NB4 (cell line): ENCODE measurements around the gene VEZF1.

ENCODE experiments used
- DNase-seq: peaks from one replicate; pipeline ENCODE4 v3.0.0; 2010; ENCODE audit warnings: low read depth
- H3K4me3 ChIP-seq: one replicate; pipeline ENCODE4 v1.5.1; 2011; ENCODE audit warnings: mild to moderate bottlenecking, low read depth, low read length, moderate library complexity
- MYC ChIP-seq: IDR thresholded peaks from 2 replicates; pipeline ENCODE4 v1.6.1; 2011; ENCODE audit warnings: low read depth, low read length
- POLR2A ChIP-seq: IDR thresholded peaks from 2 replicates; pipeline ENCODE4 v1.6.1; 2011; ENCODE audit warnings: mild to moderate bottlenecking; ENCODE audit not compliant: insufficient read length; ENCODE audit errors: extremely low read depth
- TF ChIP-seq, protein P1 (sequence below): IDR thresholded peaks from 2 replicates; pipeline ENCODE4 v1.6.1; 2011; ENCODE audit warnings: low read depth, low read length
- TF ChIP-seq, protein P2 (sequence below): IDR thresholded peaks from one replicate; pipeline ENCODE4 v1.5.1; 2012; ENCODE audit warnings: low read depth, low read length

Gene VEZF1

DNA sequence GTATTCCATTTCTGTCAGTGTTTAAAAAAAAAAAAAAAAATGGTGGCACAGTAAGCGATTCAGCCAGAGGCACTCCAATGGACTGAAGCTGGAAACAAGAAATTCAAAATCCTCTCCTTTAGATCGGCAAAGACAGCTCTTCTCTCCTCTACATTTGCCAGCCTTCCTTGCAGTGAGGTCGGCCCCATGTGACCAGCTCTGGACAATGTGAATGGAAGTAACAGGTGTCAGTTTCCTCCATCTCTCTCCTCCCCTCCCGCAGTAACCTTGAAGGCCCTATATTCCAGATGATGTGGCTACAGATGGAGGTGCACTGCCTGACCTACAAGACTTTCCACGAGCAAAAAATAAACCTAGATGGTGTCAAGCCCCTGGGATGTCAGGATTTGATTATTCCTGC, 47.8 kb downstream of the VEZF1 start:
- TF ChIP-seq, protein P1, sequence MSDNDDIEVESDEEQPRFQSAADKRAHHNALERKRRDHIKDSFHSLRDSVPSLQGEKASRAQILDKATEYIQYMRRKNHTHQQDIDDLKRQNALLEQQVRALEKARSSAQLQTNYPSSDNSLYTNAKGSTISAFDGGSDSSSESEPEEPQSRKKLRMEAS, result no peak
- TF ChIP-seq POLR2A (no peak), MYC (no peak)
- TF ChIP-seq, protein P2, sequence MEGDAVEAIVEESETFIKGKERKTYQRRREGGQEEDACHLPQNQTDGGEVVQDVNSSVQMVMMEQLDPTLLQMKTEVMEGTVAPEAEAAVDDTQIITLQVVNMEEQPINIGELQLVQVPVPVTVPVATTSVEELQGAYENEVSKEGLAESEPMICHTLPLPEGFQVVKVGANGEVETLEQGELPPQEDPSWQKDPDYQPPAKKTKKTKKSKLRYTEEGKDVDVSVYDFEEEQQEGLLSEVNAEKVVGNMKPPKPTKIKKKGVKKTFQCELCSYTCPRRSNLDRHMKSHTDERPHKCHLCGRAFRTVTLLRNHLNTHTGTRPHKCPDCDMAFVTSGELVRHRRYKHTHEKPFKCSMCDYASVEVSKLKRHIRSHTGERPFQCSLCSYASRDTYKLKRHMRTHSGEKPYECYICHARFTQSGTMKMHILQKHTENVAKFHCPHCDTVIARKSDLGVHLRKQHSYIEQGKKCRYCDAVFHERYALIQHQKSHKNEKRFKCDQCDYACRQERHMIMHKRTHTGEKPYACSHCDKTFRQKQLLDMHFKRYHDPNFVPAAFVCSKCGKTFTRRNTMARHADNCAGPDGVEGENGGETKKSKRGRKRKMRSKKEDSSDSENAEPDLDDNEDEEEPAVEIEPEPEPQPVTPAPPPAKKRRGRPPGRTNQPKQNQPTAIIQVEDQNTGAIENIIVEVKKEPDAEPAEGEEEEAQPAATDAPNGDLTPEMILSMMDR, result no peak
- no peak for DNase-seq

DNA sequence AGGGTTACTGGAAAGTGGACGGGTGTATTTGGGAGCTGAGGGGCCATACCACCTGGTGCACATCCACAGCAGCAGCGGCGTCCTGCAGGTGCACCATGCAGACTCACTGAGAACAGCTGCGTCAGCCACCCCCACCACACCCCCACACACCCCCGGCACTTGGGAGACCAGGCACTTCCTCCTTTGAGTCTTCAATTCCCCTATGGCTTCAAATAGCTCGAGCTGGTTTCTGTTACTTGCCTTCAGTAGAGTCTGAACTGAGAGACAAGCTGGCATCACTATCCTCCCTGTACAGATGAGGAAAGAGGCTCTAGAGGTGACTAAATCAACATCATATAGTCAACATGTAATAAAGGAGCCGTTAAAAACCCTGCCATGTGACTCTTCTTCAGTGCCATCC, 48.3 kb downstream of the VEZF1 start:
- TF ChIP-seq, protein P1, result no peak
- TF ChIP-seq, protein P2, result no peak
- TF ChIP-seq POLR2A, result no peak
- TF ChIP-seq MYC, result no peak
- H3K4me3 ChIP-seq, result no peak overlapping the region
- DNase-seq, result peak; percentile 91

More for the DNA sequence above, 47.8 kb downstream of the VEZF1 start:
- H3K4me3 ChIP-seq, result no peak overlapping the region

GRCh38 chr17:57938061-57938502, 50.0 kb downstream of the VEZF1 start:
- no peak for DNase-seq
- H3K4me3 ChIP-seq, result no peak overlapping the region
- TF ChIP-seq, protein P2, result no peak
- TF ChIP-seq POLR2A (no peak), MYC (no peak)
- TF ChIP-seq, protein P1, result no peak

- TF ChIP-seq, protein P2, result no peak
- TF ChIP-seq MYC (no peak), POLR2A (no peak)
- TF ChIP-seq, protein P1, result no peak
- no peak overlapping the region for H3K4me3 ChIP-seq
- DNase-seq, result no peak
Observed at GRCh38 chr17:57937492-57937891, 50.6 kb downstream of the VEZF1 start.

GRCh38 chr17:57935833-57936807, 51.9 kb downstream of the VEZF1 start:
- peak; percentile 73 for DNase-seq
- no peak for TF ChIP-seq POLR2A
- no peak for TF ChIP-seq MYC
- TF ChIP-seq, protein P1, result no peak
- TF ChIP-seq, protein P2, result no peak
- H3K4me3 ChIP-seq, result no peak overlapping the region
